HL-60 (cell line): ENCODE measurements around the gene FZD2.

Source experiments
- DNase-seq, 2 experiments: peaks; one replicate each; pipeline ENCODE4 v3.0.0-alpha.2; 2010 to 2020; ENCODE audit warnings: low read depth in 1 of 2, low spot score in 1 of 2
- H3K27ac ChIP-seq: fragments of 250-450 bp; sonication (Bioruptor Pico); replicated peaks from 2 replicates; pipeline ENCODE4 v1.5.1; 2020; ENCODE audit warnings: mild to moderate bottlenecking, moderate library complexity
- H3K27me3 ChIP-seq: fragments of 250-450 bp; sonication (Bioruptor Pico); 2 replicates; pipeline ENCODE4 v1.5.1; 2021; ENCODE audit warnings: mild to moderate bottlenecking, moderate library complexity; ENCODE audit not compliant: insufficient read depth, poor library complexity, severe bottlenecking
- H3K4me3 ChIP-seq: replicated peaks from 2 replicates; pipeline ENCODE4 v1.5.1; 2011; ENCODE audit warnings: mild to moderate bottlenecking, control low read depth, low read length; ENCODE audit not compliant: insufficient read depth
- GABPA ChIP-seq: IDR thresholded peaks from 2 replicates; pipeline ENCODE4 v1.6.1; 2012; ENCODE audit warnings: low read depth
- POLR2AphosphoS5 ChIP-seq: IDR thresholded peaks from 2 replicates; pipeline ENCODE4 v1.6.1; 2012; ENCODE audit warnings: low read depth
- SPI1 ChIP-seq: IDR thresholded peaks from 2 replicates; pipeline ENCODE4 v1.6.1; 2012; ENCODE audit warnings: low read depth, mild to moderate bottlenecking, borderline replicate concordance
- TF ChIP-seq, protein P1 (sequence below): IDR thresholded peaks from 2 replicates; pipeline ENCODE4 v1.6.1; 2012; ENCODE audit warnings: low read depth; ENCODE audit not compliant: insufficient replicate concordance
- TF ChIP-seq, protein P2 (sequence below): IDR thresholded peaks from one replicate; pipeline ENCODE4 v1.5.1; 2011; ENCODE audit warnings: low read length, control low read depth, inconsistent platforms; ENCODE audit not compliant: insufficient read depth

Gene FZD2

DNA sequence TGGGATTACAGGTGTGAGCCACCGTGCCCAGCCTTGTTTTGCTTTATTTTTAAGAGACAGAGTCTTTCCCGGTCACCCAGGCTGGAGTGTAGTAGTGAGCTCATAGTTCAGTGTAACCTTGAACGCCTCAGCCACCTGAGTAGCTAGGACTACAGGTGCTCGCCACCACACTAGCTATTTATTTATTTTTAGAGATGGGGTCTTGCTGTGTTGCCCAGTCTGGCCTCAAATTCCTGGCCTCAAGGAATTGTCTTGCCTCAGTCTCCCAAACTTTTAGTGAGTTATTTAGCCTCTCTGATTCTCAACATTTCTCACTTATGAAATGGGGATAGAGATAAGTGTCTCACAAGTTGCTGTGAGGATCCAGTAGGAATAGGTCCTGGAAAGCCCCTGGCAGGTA, 21.7 kb downstream of the FZD2 start:
- no peak overlapping the region for H3K27ac ChIP-seq
- H3K27me3 ChIP-seq, result peaks cover 3% of the 10 kb centered on the region
- no peak for DNase-seq
- TF ChIP-seq POLR2AphosphoS5 (no peak), GABPA (no peak)
- TF ChIP-seq, protein P1, sequence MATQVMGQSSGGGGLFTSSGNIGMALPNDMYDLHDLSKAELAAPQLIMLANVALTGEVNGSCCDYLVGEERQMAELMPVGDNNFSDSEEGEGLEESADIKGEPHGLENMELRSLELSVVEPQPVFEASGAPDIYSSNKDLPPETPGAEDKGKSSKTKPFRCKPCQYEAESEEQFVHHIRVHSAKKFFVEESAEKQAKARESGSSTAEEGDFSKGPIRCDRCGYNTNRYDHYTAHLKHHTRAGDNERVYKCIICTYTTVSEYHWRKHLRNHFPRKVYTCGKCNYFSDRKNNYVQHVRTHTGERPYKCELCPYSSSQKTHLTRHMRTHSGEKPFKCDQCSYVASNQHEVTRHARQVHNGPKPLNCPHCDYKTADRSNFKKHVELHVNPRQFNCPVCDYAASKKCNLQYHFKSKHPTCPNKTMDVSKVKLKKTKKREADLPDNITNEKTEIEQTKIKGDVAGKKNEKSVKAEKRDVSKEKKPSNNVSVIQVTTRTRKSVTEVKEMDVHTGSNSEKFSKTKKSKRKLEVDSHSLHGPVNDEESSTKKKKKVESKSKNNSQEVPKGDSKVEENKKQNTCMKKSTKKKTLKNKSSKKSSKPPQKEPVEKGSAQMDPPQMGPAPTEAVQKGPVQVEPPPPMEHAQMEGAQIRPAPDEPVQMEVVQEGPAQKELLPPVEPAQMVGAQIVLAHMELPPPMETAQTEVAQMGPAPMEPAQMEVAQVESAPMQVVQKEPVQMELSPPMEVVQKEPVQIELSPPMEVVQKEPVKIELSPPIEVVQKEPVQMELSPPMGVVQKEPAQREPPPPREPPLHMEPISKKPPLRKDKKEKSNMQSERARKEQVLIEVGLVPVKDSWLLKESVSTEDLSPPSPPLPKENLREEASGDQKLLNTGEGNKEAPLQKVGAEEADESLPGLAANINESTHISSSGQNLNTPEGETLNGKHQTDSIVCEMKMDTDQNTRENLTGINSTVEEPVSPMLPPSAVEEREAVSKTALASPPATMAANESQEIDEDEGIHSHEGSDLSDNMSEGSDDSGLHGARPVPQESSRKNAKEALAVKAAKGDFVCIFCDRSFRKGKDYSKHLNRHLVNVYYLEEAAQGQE, result no peak
- no peak overlapping the region for H3K4me3 ChIP-seq

DNA sequence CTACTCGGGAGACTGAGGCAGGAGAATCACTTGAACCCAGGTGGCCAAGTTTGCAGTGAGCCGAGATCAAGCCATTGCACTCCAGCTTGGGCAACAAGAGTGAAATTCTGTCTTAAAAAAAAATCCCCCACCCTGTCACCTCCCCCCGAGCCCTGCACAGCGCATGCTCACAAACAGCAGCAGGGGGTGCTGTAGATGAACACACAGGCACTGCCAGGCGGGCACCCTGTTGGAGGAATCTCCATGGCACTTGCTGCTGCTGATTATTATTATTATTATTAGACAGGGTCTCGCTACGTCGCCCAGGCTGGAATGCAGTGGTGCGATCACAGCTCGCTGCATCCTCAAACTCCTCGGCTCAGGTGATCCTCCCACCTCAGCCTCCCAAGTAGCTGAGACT, 24.6 kb downstream of the FZD2 start:
- Histone ChIP-seq H3K27ac (no peak overlapping the region), H3K27me3 (peaks cover 3% of the 10 kb centered on the region), H3K4me3 (no peak overlapping the region)
- DNase-seq, result peak in 1 of 2 experiments; percentile 23
- TF ChIP-seq, protein P2, sequence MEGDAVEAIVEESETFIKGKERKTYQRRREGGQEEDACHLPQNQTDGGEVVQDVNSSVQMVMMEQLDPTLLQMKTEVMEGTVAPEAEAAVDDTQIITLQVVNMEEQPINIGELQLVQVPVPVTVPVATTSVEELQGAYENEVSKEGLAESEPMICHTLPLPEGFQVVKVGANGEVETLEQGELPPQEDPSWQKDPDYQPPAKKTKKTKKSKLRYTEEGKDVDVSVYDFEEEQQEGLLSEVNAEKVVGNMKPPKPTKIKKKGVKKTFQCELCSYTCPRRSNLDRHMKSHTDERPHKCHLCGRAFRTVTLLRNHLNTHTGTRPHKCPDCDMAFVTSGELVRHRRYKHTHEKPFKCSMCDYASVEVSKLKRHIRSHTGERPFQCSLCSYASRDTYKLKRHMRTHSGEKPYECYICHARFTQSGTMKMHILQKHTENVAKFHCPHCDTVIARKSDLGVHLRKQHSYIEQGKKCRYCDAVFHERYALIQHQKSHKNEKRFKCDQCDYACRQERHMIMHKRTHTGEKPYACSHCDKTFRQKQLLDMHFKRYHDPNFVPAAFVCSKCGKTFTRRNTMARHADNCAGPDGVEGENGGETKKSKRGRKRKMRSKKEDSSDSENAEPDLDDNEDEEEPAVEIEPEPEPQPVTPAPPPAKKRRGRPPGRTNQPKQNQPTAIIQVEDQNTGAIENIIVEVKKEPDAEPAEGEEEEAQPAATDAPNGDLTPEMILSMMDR, result no peak
- TF ChIP-seq POLR2AphosphoS5, result no peak
- no peak for TF ChIP-seq GABPA
- TF ChIP-seq, protein P1, result no peak
- no peak for TF ChIP-seq SPI1

DNA sequence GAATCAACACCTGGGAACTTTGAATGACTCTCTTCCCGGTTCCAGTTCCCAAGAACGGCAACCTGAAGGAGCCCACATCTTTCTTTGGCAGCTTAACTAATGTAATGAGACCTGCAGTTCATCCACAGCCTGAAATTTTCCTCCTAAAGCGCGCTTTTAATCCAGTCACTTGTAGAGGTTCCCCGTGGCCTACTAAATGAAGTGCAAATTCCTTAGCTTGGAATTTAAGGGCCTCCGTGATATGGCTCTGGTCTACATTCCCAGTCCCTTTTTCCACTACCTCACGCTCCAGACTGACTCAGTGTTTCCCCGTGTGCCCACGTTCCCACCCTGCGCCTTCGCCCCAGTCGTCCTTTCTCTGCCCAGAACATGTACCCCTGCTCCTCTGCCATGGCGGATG, 27.2 kb downstream of the FZD2 start:
- TF ChIP-seq POLR2AphosphoS5 (no peak), GABPA (no peak), SPI1 (no peak)
- TF ChIP-seq, protein P2, result no peak
- TF ChIP-seq, protein P1, result no peak

More for the DNA sequence above, 27.2 kb downstream of the FZD2 start:
- no peak for DNase-seq
- no peak overlapping the region for H3K4me3 ChIP-seq
- H3K27me3 ChIP-seq, result peaks cover 3% of the 10 kb centered on the region
- no peak overlapping the region for H3K27ac ChIP-seq
